ENCODE data around the gene KCTD20.

GRCh38 chr6:36419310-36419709, 23.5 kb upstream of the KCTD20 start:
- no peak for TF ChIP-seq CTCF (IDR thresholded peaks at IDR 0.05; ENCODE audit: insufficient read depth, low read length)
- no peak for TF ChIP-seq POLR2AphosphoS5 (IDR thresholded peaks at IDR 0.05; ENCODE audit: low read depth)
